ENCODE measurements around the gene BTBD9.

- TF ChIP-seq, protein P1, sequence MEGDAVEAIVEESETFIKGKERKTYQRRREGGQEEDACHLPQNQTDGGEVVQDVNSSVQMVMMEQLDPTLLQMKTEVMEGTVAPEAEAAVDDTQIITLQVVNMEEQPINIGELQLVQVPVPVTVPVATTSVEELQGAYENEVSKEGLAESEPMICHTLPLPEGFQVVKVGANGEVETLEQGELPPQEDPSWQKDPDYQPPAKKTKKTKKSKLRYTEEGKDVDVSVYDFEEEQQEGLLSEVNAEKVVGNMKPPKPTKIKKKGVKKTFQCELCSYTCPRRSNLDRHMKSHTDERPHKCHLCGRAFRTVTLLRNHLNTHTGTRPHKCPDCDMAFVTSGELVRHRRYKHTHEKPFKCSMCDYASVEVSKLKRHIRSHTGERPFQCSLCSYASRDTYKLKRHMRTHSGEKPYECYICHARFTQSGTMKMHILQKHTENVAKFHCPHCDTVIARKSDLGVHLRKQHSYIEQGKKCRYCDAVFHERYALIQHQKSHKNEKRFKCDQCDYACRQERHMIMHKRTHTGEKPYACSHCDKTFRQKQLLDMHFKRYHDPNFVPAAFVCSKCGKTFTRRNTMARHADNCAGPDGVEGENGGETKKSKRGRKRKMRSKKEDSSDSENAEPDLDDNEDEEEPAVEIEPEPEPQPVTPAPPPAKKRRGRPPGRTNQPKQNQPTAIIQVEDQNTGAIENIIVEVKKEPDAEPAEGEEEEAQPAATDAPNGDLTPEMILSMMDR (IDR thresholded peaks at IDR 0.05) = no peak
- TF ChIP-seq POLR2A (IDR thresholded peaks at IDR 0.05) = no peak
Observed at GRCh38 chr6:38632490-38632889, 7.2 kb downstream of the BTBD9 start.
